ENCODE data around the gene HNRNPA3.
"Not testable (repeated sequence)": the region's sequence is repeated elsewhere in the genome, so short reads cannot be mapped to it uniquely, and the experiment has no call there.

The HNRNPA3 gene

DNA sequence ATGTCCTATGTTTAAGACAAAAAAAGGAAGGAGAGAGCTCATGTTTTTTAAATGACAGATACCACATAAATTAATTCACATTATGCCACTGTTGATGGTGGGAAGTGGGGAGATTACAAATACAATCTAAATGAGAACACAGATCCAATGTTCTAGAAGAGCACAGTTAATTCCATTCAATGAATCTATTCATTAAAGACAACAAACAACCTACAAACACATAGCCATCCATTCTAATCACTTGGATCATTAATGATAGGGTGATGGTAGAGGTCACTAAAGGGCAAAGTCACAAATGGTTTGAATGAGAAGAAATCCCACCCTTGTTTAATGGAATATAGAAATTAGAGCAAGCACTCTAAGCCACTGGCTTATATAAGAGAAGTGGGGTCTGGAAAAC, 21.7 kb downstream of the HNRNPA3 start:
- DNase-seq (ENCODE audit: low read depth): no peak

DNA sequence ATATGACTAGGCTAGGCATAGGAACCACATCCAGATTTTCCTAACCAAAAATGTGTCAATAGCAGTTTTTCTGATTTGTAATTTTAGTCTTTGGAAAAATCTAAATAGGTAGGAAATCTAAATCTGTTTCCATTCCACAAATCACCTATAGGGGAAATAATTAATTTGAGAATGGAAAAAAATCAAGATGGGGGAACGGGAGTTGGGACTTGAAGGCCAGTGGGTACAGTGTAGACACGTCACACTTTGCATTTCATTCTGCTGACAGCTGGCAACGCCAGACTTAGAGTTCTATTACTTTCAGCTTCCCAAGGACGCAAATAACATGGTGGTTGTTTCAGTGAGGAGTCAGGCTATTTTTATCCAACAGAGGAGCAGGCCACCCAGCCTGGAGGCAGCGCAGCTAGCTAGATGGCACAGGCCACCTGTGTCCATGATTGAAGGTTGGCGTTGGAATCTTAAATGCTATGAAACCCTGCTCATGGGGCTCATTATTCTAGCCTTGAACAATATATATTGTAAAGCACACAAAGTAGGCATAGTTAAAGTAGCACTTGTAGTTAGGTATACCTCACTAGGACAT, 23.4 kb downstream of the HNRNPA3 start:
- DNase-seq (ENCODE audit: low read depth): no peak

DNA sequence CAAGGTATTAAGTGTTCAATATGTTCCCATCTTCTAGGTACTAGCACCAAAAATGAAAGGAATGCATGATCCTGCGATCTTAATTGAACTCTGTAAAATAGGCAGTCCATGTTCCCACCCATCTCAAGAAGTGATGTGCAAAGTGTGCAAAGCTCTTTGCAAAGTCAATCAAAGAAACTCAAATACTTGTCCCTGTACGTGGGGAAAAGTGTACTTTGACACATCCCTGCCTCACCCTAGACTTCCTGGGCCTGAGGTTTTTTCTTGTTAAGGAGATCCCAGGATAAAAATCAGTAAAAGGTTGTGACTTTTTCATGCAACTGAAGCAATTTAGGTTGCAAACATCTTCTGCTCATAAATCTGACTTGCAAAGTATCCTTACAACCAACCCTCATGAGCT, 25.3 kb downstream of the HNRNPA3 start:
- no peak for DNase-seq (ENCODE audit: low read depth)

DNA sequence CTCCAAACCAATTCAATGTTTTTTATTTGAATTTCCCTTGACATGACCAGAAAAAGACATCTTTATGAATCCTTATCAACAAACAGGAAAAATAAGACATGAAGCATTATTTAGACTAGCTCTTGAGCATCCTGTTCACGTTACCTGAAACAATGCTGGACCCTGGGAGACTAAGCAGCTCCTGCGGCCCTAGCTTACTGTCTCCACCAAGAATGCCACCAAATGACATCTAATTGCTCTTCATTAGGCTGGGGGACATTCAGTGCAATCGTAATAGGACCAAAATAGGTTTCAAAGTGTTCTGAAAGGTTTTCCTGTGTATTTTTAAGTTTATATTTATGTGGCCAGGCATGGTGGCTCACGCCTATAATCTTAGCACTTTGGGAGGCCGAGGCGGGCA, 26.5 kb downstream of the HNRNPA3 start:
- no peak for DNase-seq (ENCODE audit: low read depth)

DNA sequence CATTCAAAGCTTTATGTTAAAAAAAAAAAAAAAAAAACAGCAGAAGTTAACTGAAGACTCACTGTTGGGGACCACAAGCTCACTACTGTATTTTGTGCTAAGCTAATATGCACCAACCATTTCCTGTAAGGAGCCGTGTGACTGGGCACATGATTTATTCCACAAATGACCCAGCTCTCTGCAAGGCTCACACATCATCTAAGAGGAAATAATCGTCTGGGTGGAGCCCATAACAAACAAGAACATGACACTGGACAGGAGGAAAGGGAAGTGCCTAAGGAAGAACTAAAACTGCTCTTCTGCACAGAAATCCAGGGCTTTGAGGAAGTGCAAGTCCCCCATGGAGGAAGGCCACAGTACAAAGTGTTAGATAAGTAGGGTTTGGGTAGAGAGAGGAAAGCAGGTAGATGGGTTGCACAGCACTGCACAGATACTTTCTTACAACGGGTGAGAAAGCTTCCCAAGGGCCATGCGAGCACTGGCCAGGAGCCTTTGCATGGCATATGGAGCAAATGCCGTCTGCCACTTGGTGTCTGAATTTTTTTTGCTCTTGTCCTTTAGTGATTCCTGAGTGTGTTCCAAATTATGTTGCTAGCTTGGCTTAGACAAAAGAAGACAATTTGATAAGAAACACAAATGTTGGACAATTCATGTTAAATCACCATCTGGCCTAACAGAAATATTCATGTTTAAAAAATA, 27.5 kb downstream of the HNRNPA3 start:
- no peak for DNase-seq (ENCODE audit: low read depth)

DNA sequence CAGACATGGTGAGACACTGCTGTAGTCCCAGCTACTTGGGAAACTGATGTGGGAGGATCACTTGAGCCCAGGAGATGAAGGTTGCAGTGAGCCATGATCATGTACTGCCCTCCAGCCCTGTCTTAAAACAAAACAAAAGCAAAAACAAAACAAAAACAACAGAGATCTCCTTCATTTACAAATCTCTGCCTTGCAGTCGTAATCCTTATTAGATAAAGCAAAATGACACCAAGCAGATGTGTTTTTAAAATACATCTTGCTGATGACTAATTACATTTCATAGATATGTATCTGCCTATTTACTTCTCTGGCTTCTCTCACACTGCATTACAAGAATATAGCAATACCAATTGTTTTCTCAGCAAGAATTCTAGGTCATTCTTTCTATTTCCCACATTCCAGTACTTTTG, 29.1 kb downstream of the HNRNPA3 start:
- DNase-seq (ENCODE audit: low read depth): peak; percentile 81

DNA sequence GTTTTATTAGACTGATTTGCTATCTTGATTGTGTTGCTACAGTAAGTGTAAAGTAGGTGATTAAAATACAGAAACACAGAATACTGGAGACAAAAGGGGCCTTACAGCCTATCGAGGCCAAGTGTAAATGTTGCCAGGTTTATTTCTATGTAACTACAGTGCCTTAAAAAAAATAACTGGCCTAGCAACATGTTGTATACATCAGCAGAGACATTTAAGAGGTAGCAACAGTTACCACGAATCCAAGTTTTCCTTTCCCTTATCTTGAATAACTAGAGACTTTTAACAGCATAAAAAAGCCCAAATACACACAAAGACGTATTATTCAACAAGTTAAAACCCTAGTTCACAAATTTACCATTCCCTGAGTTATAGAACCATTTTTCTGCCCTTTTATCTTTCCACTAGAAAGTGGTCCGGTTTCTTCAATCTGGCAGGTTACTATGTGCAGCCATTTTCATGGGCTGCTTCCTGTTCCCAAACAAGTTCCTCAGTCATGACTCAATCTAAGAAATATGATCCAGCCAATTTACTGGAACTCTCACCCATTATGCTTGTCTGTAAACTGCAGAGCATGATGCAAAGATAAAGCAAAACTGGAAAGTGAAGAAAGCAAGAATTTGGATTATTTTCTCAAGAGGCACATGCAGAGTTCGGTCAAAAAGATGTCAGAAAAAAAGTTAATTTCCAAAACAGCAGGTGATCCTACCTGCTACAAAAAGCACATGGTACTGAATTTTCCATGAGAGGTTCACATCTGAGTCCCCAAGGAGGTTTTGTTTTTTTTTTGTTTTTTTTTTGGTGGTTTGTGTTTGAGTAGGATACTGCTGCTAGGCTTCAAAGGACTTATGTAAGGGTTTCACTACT, 29.8 kb downstream of the HNRNPA3 start:
- peak; percentile 93 for DNase-seq (ENCODE audit: low read depth)

DNA sequence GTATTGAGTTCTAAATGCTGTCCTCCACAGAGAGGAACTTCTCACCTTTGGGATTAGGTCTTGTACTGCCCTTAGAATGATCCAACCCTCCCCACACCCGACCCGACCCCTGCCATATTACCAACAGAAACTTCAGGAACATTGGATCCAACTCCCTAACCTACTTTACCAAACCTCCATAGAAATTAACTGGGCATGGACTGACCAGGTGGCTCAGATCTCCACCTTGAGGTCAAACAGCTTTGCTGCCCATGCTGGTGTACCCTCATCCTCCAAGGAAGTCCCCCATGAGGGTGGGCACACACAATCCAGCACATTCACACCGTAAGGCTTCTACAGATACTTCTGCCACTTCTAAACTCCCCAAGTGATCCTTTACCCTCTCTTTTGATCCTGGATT, 30.5 kb downstream of the HNRNPA3 start:
- DNase-seq (ENCODE audit: low read depth): no peak

DNA sequence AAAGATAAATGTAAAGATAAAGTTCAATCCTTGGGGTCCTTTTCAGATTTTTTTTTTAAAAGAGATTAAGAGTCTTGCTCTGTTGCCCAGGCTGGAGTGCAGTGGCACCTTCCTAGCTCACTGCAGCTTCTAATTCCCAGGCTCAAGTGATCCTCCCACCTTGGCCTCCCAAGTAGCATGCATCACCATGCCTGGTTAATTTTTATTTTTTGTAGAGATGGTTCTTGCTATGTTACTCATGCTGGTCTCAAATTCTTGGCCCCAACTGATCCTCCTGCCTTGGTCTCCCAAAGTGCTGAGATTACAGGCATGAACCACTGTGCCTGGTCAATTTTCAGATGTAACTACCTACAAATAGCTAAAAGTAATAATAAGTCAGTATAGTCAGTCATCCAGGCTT, 30.9 kb downstream of the HNRNPA3 start:
- DNase-seq (ENCODE audit: low read depth): no peak

DNA sequence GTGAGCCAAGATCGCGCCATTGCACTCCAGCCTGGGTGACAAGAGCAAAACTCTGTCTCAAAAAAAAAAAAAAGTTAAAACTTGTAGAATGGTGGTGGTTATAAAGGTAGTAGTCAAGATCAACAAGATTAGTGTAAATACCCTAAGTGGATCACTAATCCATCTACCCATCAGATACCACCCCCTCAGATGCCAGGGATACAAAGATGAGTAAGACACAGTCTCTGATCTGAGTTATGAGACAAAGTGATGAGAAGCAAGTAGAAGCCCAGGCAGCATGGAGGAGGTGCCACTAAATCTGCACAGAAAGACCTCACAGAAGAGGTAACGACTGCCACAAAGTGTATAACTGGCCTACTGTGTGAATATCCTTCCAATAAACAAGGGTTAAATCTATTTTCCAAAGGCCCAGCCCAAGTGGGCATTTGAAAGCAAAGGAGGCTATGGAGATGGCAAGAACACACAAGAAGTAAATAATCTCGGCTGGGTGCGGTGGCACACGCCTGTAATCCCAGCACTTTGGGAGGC, 31.7 kb downstream of the HNRNPA3 start:
- DNase-seq (ENCODE audit: low read depth): no peak

DNA sequence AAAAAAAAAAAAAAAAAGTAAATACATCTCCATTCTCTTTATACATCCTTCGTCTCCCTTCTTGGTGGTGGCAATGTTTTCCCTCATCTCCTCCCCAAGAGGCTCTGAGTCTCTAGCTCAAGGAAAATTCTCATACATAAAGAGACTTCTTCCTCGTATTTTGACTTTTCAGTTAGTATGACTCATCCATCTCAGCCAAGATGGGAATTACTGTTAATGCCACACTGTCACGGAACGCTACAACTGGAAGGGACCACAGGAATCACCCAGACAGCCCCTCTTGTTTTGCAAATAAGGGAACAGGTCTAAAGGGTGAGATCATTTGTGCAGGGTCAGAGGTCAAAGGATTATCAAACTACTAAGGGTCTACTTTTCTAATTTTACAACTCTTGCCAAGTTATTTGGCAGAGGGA, 32.4 kb downstream of the HNRNPA3 start:
- peak; percentile 66 for DNase-seq (ENCODE audit: low read depth)

DNA sequence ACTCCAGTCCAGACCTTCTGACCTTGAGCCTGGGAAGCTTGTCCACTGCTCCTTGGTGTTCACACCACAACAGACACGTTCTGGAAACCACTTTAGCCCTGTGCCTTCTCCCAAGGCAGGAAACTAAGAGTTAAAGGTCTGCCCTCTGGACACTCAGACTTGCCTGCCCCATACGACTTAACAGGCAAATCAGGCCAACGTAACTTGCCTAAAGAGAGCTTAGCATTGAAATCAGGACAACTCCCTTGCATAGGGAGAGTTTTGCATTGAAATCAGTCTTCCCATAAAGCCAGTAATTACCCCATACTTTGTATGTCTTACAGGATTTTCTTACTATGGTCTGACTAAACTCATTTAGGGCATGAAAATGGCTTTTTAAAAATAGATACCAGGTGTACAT, 33.4 kb downstream of the HNRNPA3 start:
- DNase-seq (ENCODE audit: low read depth): no peak

DNA sequence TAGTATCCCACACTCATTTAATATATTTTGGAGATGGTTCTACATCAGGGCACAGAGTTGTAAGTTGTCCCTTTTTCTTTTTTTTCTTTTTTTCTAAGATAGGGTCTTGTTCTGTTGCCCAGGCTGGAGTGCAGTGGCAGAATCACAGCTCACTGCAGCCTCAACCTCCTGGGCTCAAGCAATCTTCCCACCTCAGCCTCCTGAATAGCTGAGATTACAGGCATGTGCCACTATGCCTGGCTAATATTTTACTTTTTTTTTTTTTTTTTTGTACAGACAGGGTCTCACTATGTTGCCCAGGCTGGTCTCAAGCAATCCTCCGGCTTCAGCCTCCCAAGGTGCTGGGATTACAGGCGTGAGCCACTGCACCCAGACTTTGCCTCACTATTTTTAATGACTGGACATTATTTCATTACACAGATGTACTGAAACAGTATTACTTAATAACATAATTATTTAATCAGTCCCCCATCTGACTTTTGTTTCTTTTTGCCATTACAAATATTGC, 34.0 kb downstream of the HNRNPA3 start:
- not testable (repeated sequence) for DNase-seq (ENCODE audit: low read depth)

DNA sequence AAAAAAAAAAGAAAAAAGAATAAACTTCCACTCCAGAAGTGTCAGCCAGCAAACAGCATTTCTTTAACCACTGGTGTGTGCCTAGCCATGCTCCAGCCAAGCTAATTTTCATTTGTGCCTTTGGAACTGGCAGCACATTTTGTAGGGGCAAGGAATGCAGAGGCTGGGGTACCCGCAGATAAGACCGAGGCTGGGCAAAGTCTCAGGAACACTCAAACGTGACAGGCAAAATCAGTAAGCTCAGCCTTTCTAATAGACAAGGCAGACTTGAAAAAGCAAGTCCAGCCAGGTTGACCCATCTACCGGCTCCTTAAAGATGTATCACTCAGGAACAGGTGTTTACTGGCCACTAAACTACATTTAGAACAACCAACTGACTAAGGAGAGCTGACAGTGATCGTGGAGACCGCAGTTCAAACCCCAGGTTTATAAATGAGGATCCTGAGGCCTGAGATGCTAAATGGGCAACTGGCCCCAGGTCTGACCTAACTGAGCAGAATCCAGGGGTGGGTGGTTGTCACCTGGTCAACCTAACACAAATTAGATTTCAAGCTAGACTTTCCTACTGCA, 35.2 kb downstream of the HNRNPA3 start:
- no peak for DNase-seq (ENCODE audit: low read depth)

DNA sequence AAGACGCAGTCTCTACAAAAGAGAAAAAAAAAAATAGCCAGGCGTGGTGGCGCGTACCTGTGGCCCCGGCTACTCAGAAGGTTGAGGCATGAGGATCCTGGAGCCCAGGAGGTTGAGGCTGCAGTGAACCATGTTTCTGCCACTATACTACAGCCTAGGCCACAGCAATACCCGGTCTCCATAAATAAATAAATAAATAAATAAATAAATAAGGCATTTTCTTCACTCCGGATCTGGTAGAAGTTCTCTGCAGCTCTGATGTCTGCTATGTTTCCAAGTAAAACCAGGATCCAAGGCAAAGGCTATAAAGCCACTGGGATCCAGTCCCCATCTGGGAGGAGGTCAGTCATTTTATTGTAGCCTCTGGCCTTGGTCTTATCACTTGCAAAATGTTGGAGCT, 36.4 kb downstream of the HNRNPA3 start:
- no peak for DNase-seq (ENCODE audit: low read depth)

DNA sequence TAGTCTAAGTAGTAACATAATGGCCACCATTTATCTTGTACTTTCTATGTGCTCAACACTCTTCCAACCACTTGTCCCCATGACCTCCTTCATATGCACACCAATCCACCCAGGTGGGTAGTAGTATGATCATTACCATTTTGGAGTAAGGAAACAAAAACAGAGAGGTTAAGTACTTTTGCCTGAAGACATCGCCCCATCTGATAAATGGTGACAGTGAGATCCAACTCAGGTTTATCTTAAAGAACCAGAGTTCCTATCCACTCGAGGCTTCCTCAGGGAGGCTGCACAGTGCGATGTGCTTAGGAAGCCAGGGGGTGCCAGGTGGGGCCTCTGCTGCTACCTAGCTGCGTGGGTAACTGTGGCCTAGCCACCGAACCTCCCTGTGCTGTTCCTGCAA, 37.9 kb downstream of the HNRNPA3 start:
- DNase-seq (ENCODE audit: low read depth): no peak

DNA sequence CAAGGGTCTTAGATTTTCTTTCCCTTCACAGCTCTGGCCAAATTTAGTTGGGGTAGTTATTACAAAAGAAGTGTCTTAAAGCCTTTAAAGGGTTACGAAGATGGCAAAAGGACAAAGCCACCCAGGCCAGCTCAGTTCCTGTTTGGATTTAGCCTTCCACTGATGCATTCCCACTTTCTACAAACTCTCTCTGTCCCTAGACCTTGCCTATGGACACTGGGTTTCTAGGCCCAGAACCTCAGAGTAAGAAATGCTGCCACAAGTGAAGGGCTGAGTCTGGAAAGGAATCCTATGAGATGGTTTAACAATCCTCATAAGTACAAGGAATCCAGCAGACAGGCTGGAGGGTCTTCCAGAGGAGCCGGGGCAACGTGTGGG, 38.6 kb downstream of the HNRNPA3 start:
- no peak for DNase-seq (ENCODE audit: low read depth)

DNA sequence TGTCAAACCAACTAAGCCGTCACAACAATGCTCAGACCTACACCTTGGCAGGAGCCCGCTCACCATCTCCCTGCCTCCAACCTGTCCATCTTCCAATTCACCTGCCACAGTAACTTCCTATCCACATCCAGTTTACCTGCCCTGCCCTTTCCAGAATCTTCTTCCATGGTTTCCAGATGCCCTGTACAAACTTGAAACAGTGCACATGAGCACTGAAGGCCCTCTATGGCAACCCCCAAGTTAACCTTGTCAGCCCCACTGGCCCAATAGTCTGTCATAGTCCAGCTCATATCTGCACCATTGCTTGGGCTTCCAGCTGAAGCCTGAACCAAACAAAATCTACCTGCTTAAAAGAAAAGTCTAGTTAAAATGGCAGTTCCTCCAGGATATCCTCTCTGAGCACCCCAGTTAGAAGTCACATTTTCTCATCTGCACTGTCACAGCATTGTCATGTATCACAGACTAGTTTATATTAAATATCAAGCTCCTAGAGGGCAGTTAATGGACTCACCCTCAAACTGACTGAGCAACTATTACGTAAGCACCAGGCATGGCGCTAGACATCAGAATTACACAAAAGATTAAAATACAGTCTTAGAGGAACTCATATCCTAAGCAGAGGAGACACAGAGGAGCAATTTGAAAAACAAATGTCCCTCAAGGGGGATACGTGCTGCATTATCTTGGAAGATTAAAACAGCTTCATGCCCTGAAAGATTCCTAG, 40.4 kb downstream of the HNRNPA3 start:
- DNase-seq (ENCODE audit: low read depth): no peak

DNA sequence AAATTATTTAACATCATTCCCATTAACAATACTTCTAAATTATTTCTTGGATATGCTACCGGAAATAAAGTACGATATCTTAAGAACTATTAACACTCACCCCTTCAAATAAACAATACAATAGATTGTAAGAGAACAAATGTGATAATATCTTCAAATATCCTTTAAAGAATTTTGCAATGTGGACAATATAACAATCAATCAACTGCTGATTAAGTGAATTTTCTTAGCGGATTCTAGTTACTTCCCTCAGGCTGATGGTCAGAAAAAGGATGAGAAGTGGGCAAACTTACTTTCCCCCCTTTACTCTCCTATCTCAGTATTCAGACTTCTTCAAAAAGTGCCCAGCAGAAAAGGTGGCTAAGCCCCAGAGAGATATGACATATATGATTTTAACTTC, 41.1 kb downstream of the HNRNPA3 start:
- no peak for DNase-seq (ENCODE audit: low read depth)

DNA sequence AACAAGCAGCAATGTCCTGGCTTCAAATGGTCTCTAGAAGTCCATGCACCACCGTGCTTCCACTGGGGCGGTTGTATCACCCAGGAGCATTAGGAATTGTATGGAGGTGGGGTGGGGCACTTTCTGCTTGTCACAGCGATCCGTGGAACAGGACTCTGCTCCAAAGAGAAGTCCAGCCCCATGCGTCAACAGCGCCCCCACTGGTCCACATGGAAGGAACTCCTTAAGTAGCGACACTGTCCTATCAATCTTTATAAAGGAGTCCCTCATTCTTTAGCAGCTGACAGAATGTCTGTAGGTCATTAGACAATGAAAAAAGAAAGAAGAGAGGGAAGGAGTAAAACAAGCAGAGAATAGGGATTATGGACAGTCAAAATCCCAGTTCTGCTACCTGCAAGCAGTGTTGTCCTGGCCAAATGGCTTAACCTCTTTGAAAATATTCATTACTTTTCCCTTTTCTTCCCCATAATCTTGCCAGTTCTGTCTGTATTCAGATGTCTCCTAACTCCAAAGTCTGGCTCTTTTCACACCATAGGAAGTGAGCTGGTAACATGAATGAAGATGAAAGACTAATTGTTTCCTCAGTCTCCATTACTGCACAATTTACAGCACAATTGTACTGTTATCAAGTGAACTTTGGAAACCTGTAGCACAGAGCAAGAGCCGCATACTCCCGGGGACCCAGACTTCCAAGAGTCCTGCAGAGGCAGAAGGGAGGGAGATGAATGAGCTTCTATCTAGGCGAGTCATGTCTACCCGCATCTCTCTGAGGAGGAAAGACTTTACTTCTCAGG, 42.0 kb downstream of the HNRNPA3 start:
- DNase-seq (ENCODE audit: low read depth): no peak

DNA sequence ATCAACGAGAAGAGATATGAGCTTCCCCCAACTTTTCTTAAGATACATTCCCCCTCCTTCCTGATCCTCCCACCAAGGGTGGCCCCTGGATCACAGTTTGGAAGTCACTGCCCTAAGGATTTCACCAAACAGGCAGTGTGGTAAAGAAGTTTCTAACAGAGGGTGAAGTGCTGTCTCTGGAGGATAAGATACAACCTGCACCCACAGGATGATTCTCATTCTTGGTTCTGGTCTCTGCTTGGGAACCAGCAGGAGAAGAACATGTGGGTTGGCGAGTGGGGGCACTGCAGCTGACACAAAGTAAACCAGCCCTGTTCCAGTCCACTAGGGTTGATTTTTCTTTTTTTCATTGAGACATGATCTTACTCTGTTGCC, 42.6 kb downstream of the HNRNPA3 start:
- DNase-seq (ENCODE audit: low read depth): no peak
